Measurements from ENCODE around the gene ADH7.

GRCh38 chr4:99382745-99383360, 52.3 kb downstream of the ADH7 start:
- no peak for TF ChIP-seq CTCF (IDR thresholded peaks at IDR 0.05)
- no peak for TF ChIP-seq POLR2A (IDR thresholded peaks at IDR 0.05)

Measured in esophagus squamous epithelium (tissue), 4 donors.